Right kidney (tissue), 9 donors: Measurements from ENCODE around the gene COMMD9.
"Not testable (repeated sequence)": the region's sequence is repeated elsewhere in the genome, so short reads cannot be mapped to it uniquely, and the experiment has no call there.

Experiments
- DNase-seq: peaks from one replicate; pipeline ENCODE4 v3.0.0-alpha.2; 2016
- long read RNA-seq, 8 donors: transcript quantifications; one replicate each; lab custom pipeline, GENCODE V29; 2026

The COMMD9 gene
- long read RNA-seq, donor 1, transcript COMMD9-201 (6 exons, 2,954 nt), result major isoform, 31 of 33 reads
- long read RNA-seq, donor 1, partial matches to known transcripts, result 0 of 33 reads
- long read RNA-seq, donor 1, other reads (novel, unspliced or antisense), result 0 of 33 reads
- long read RNA-seq, donor 2, transcript COMMD9-201 (6 exons, 2,954 nt), result major isoform, 20 of 22 reads
- long read RNA-seq, donor 2, partial matches to known transcripts, result 0 of 22 reads
- long read RNA-seq, donor 2, other reads (novel, unspliced or antisense), result 0 of 22 reads
- long read RNA-seq, donor 3, transcript COMMD9-201 (6 exons, 2,954 nt), result major isoform, 12 of 14 reads
- long read RNA-seq, donor 3, partial matches to known transcripts, result 0 of 14 reads
- long read RNA-seq, donor 3, other reads (novel, unspliced or antisense), result 0 of 14 reads
- long read RNA-seq, donor 4, transcript COMMD9-201 (6 exons, 2,954 nt), result major isoform, 18 of 21 reads
- long read RNA-seq, donor 4, partial matches to known transcripts, result 0 of 21 reads
- long read RNA-seq, donor 4, other reads (novel, unspliced or antisense), result 0 of 21 reads
- long read RNA-seq, donor 5, transcript COMMD9-201 (6 exons, 2,954 nt), result major isoform, 26 of 27 reads
- long read RNA-seq, donor 5, partial matches to known transcripts, result 0 of 27 reads
- long read RNA-seq, donor 5, other reads (novel, unspliced or antisense), result 0 of 27 reads
- long read RNA-seq, donor 6, transcript COMMD9-201 (6 exons, 2,954 nt), result major isoform, 19 of 23 reads
- long read RNA-seq, donor 6, partial matches to known transcripts, result 0 of 23 reads
- long read RNA-seq, donor 6, other reads (novel, unspliced or antisense), result 0 of 23 reads
- long read RNA-seq, donor 7, transcript COMMD9-201 (6 exons, 2,954 nt), result major isoform, 28 of 39 reads
- long read RNA-seq, donor 7, partial matches to known transcripts, result 5 of 39 reads
- long read RNA-seq, donor 7, other reads (novel, unspliced or antisense), result 0 of 39 reads
- long read RNA-seq, donor 8, transcript COMMD9-201 (6 exons, 2,954 nt), result major isoform, 23 of 24 reads
- long read RNA-seq, donor 8, partial matches to known transcripts, result 0 of 24 reads
- long read RNA-seq, donor 8, other reads (novel, unspliced or antisense), result 0 of 24 reads

GRCh38 chr11:36289226-36289852, at the start of gene COMMD9:
Gene COMMD9 (minus strand): TSS chr11:36289424. CDS start chr11:36289412, 12 bp downstream.
- peak; percentile 81 for DNase-seq

- DNase-seq, result no peak
These were observed 44.7 kb upstream of the COMMD9 start for GRCh38 chr11:36333897-36334296.

- no peak for DNase-seq
These were observed 44.2 kb upstream of the COMMD9 start for GRCh38 chr11:36333468-36333867.

GRCh38 chr11:36330411-36330810, 41.2 kb upstream of the COMMD9 start:
- DNase-seq, result no peak

- no peak for DNase-seq
These were observed 39.9 kb upstream of the COMMD9 start for GRCh38 chr11:36328966-36329673.

GRCh38 chr11:36326524-36327419, 37.5 kb upstream of the COMMD9 start:
- no peak for DNase-seq

- not testable (repeated sequence) for DNase-seq
These were observed 36.2 kb upstream of the COMMD9 start for GRCh38 chr11:36325403-36325802.

- not testable (repeated sequence) for DNase-seq
These were observed 35.7 kb upstream of the COMMD9 start for GRCh38 chr11:36324956-36325355.

GRCh38 chr11:36317992-36318391, 28.8 kb upstream of the COMMD9 start:
- no peak for DNase-seq

- DNase-seq, result no peak
These were observed 26.8 kb upstream of the COMMD9 start for GRCh38 chr11:36316049-36316448.

GRCh38 chr11:36314434-36314767, 25.2 kb upstream of the COMMD9 start:
- DNase-seq, result no peak

GRCh38 chr11:36313750-36314433, 24.7 kb upstream of the COMMD9 start:
- DNase-seq, result no peak

GRCh38 chr11:36312611-36313472, 23.6 kb upstream of the COMMD9 start:
- no peak for DNase-seq

- no peak for DNase-seq
These were observed 22.8 kb upstream of the COMMD9 start for GRCh38 chr11:36311926-36312595.

GRCh38 chr11:36309779-36310178, 20.6 kb upstream of the COMMD9 start:
- DNase-seq, result no peak

- no peak for DNase-seq
These were observed 19.4 kb upstream of the COMMD9 start for GRCh38 chr11:36308577-36308976.

- DNase-seq, result no peak
These were observed 17.7 kb upstream of the COMMD9 start for GRCh38 chr11:36306888-36307287.

GRCh38 chr11:36305047-36305446, 15.8 kb upstream of the COMMD9 start:
- no peak for DNase-seq
